Liver (tissue), 9 donors: Measurements from ENCODE around the gene HLA-DRB5. TPM values are rescaled to one million over a fixed set of nuclear protein-coding genes. Genes with fewer than 3 reads are reported as not detected.

ENCODE experiments used
- DNase-seq: peaks from one replicate; pipeline ENCODE4 v3.0.0-alpha.2; 2017; ENCODE audit warnings: low spot score
- H3K27ac ChIP-seq, 2 donors: one replicate each; pipeline ENCODE4 v1.7.0; 2013; ENCODE audit warnings: inconsistent platforms in 2 of 2, low read length in 2 of 2, control low read depth in 1 of 2, low read depth in 1 of 2, mild to moderate bottlenecking in 1 of 2
- H3K27me3 ChIP-seq, 4 donors: one replicate each; pipeline versions ENCODE4 v1.6.1 to v1.7.0; 2013; ENCODE audit warnings: low read length in 3 of 4, inconsistent platforms in 1 of 4, mild to moderate bottlenecking in 1 of 4, moderate library complexity in 1 of 4; ENCODE audit not compliant: control insufficient read depth in 4 of 4, insufficient read depth in 4 of 4
- H3K36me3 ChIP-seq, 4 donors: one replicate each; pipeline versions ENCODE4 v1.6.1 to v1.7.0; 2013; ENCODE audit warnings: low read length in 3 of 4, mild to moderate bottlenecking in 3 of 4, low read depth in 1 of 4, moderate library complexity in 1 of 4; ENCODE audit not compliant: control insufficient read depth in 4 of 4, insufficient read depth in 3 of 4
- H3K4me1 ChIP-seq, 4 donors: one replicate each; pipeline versions ENCODE4 v1.6.1 to v1.7.0; 2013; ENCODE audit warnings: low read length in 3 of 4, mild to moderate bottlenecking in 3 of 4, moderate library complexity in 1 of 4; ENCODE audit not compliant: control insufficient read depth in 4 of 4, insufficient read depth in 4 of 4
- H3K4me3 ChIP-seq, 3 donors: one replicate each; pipeline versions ENCODE4 v1.6.1 to v1.7.0; 2013; ENCODE audit warnings: low read length in 3 of 3, control low read depth in 1 of 3, low read depth in 1 of 3, mild to moderate bottlenecking in 1 of 3
- H3K9ac ChIP-seq, 2 donors: one replicate each; pipeline ENCODE4 v1.7.0; 2013; ENCODE audit warnings: low read length in 2 of 2, mild to moderate bottlenecking in 2 of 2, moderate library complexity in 2 of 2, control low read depth in 1 of 2, low read depth in 1 of 2
- H3K9me3 ChIP-seq, 4 donors: one replicate each; pipeline versions ENCODE4 v1.6.1 to v1.7.0; 2013; ENCODE audit warnings: low read length in 3 of 4; ENCODE audit not compliant: control insufficient read depth in 4 of 4
- EGR1 ChIP-seq, 2 donors: IDR thresholded peaks; 2 replicates each; pipeline ENCODE4 v1.6.1; 2016 to 2018; ENCODE audit warnings: antibody characterized with exemption in 2 of 2, low read depth in 2 of 2
- FOXA1 ChIP-seq: IDR thresholded peaks from 2 replicates; pipeline ENCODE4 v1.6.1; 2016; ENCODE audit warnings: antibody characterized with exemption
- FOXA2 ChIP-seq: IDR thresholded peaks from 2 replicates; pipeline ENCODE4 v1.6.1; 2016; ENCODE audit warnings: antibody characterized with exemption
- GABPA ChIP-seq, 2 donors: IDR thresholded peaks in 1 of 2; conservative IDR thresholded peaks in 1 of 2; 2 replicates each; pipeline ENCODE4 v1.6.1; 2016; ENCODE audit warnings: antibody characterized with exemption in 2 of 2, mild to moderate bottlenecking in 1 of 2, moderate library complexity in 1 of 2
- HNF4A ChIP-seq, 2 donors: conservative IDR thresholded peaks; 2 replicates each; pipeline ENCODE4 v1.6.1; 2016; ENCODE audit warnings: antibody characterized with exemption in 2 of 2, mild to moderate bottlenecking in 2 of 2
- HNF4G ChIP-seq: IDR thresholded peaks from 2 replicates; pipeline ENCODE4 v1.6.1; 2016; ENCODE audit warnings: antibody characterized with exemption
- JUND ChIP-seq, 2 donors: IDR thresholded peaks; 2 replicates each; pipeline ENCODE4 v1.6.1; 2016; ENCODE audit warnings: antibody characterized with exemption in 2 of 2
- NR2F2 ChIP-seq: IDR thresholded peaks from 2 replicates; pipeline ENCODE4 v1.6.1; 2016; ENCODE audit warnings: antibody characterized with exemption
- RAD21 ChIP-seq, 2 donors: IDR thresholded peaks; 2 replicates each; pipeline ENCODE4 v1.6.1; 2016; ENCODE audit warnings: antibody characterized with exemption in 2 of 2, mild to moderate bottlenecking in 2 of 2
- RXRA ChIP-seq, 2 donors: IDR thresholded peaks; 2 replicates each; pipeline ENCODE4 v1.6.1; 2017 to 2018; ENCODE audit warnings: antibody characterized with exemption in 2 of 2, mild to moderate bottlenecking in 1 of 2
- SP1 ChIP-seq: IDR thresholded peaks from 2 replicates; pipeline ENCODE4 v1.6.1; 2018; ENCODE audit warnings: antibody characterized with exemption, mild to moderate bottlenecking
- TAF1 ChIP-seq: conservative IDR thresholded peaks from 2 replicates; pipeline ENCODE4 v1.6.1; 2016; ENCODE audit warnings: antibody characterized with exemption, mild to moderate bottlenecking
- YY1 ChIP-seq: IDR thresholded peaks from 2 replicates; pipeline ENCODE4 v1.6.1; 2016; ENCODE audit warnings: antibody characterized with exemption, mild to moderate bottlenecking
- WGBS: extraction: QIAGEN DNeasy Blood & Tissue Kit; methylation state at CpG from one replicate; pipeline ENCODE4 v1.1.7; 2013; 5-methylcytosine and 5-hydroxymethylcytosine counted together
- polyA plus RNA-seq, 2 donors: library from polyadenylated mRNA; stranded (reverse) in 1 of 2; unstranded in 1 of 2; fragments of 200-250 nt in 1 of 2; fragments of >200 nt in 1 of 2; fragmentation: Nextera tagmentation in 1 of 2; extraction: Ambion mirVana in 1 of 2; gene quantifications; one replicate each; pipeline versions ENCODE4 v1.2.1 to v1.2.3, GENCODE V29; 2013 to 2015
- total RNA-seq, 2 donors: library from RNA; depleted of rRNA; stranded (reverse); fragments of >200 nt; gene quantifications; one replicate each; pipeline ENCODE4 v1.2.3, GENCODE V29; 2014
- TF ChIP-seq, protein P1 (sequence below): IDR thresholded peaks from 2 replicates; pipeline ENCODE4 v1.6.1; 2016; ENCODE audit warnings: antibody characterized with exemption
- TF ChIP-seq, protein P2 (sequence below): fragments of 150-350 bp; IDR thresholded peaks from 2 replicates; pipeline ENCODE4 v1.5.1; 2017; ENCODE audit warnings: improper control_type of control experiment, low read depth, low read length; ENCODE audit not compliant: missing input control
- TF ChIP-seq, protein P3 (sequence below): IDR thresholded peaks from 2 replicates; pipeline ENCODE4 v1.6.1; 2016; ENCODE audit warnings: antibody characterized with exemption, mild to moderate bottlenecking
- TF ChIP-seq, protein P4 (sequence below): IDR thresholded peaks from 2 replicates; pipeline ENCODE4 v1.6.1; 2016; ENCODE audit warnings: antibody characterized with exemption
- TF ChIP-seq, protein P5 (sequence below): IDR thresholded peaks from 2 replicates; pipeline ENCODE4 v1.6.1; 2016; ENCODE audit warnings: antibody characterized with exemption
- donor health status: healthy.
- donor health status: healthy.
- donor health status: healthy.
- donor health status: healthy.
- donor health status: healthy.

The HLA-DRB5 gene
- total and polyA plus RNA-seq, 4 donors: 0.36 to 42.9 (median 2.8) TPM

DNA sequence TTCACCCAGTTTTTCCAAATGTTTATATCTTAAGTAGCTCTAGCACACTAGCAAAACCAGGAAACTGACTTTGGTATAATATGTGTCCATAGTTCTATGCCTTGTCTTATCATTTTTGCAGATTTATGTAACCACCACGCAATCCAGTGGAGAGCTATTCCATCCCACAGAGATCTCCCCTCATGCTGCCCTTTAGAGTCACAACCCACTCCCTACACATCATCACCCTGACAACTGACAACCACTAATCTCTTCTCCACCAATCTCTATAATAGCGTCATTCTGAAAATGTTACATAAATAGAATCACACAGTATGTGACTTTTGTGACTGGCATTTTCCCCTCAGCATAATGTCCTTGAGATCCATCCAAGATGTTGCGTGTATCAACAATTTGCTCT, 29.1 kb downstream of the HLA-DRB5 start:
- Histone ChIP-seq H3K27ac (no peak overlapping the region), H3K4me3 (no peak overlapping the region), H3K36me3 (no peaks in the 10 kb centered on the region), H3K9me3 (no peaks in the 10 kb centered on the region), H3K27me3 (no peaks in the 10 kb centered on the region), H3K4me1 (no peaks in the 10 kb centered on the region), H3K9ac (no peak overlapping the region)
- WGBS: 29% methylated on average over 3 of the region's 3 CpGs
- no peak for DNase-seq
- TF ChIP-seq, protein P1, sequence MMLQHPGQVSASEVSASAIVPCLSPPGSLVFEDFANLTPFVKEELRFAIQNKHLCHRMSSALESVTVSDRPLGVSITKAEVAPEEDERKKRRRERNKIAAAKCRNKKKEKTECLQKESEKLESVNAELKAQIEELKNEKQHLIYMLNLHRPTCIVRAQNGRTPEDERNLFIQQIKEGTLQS: no peak
- TF ChIP-seq GABPA (IDR thresholded peaks at IDR 0.05 in 1 of 2, conservative IDR thresholded peaks at IDR 0.05 in 1 of 2) (no peak), RAD21 (IDR thresholded peaks at IDR 0.05) (no peak), FOXA1 (no peak), FOXA2 (no peak), EGR1 (IDR thresholded peaks at IDR 0.05; ENCODE audit: low read depth in 2 of 2) (no peak), SP1 (no peak), YY1 (no peak)
- TF ChIP-seq, protein P2, sequence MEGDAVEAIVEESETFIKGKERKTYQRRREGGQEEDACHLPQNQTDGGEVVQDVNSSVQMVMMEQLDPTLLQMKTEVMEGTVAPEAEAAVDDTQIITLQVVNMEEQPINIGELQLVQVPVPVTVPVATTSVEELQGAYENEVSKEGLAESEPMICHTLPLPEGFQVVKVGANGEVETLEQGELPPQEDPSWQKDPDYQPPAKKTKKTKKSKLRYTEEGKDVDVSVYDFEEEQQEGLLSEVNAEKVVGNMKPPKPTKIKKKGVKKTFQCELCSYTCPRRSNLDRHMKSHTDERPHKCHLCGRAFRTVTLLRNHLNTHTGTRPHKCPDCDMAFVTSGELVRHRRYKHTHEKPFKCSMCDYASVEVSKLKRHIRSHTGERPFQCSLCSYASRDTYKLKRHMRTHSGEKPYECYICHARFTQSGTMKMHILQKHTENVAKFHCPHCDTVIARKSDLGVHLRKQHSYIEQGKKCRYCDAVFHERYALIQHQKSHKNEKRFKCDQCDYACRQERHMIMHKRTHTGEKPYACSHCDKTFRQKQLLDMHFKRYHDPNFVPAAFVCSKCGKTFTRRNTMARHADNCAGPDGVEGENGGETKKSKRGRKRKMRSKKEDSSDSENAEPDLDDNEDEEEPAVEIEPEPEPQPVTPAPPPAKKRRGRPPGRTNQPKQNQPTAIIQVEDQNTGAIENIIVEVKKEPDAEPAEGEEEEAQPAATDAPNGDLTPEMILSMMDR: no peak

DNA sequence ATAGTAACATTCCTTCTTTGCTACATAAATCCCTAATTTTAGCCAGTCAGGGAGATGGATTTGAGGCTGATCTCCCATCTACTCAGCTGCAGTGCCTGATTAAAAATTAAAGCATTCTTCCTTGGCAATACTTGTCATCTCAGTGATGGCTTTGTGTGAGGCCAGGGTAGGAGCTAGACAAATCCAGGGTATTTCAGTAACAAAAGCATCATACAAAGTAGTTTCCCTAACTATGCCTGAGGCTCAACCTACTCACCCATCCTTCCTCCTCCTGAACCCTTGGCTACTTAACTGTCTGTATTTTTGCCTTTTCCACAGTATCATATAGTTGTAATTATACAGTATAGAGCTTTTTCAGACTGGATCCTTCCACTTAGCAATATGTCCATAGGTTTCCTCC, 37.7 kb downstream of the HLA-DRB5 start:
- DNase-seq: no peak
- TF ChIP-seq EGR1 (IDR thresholded peaks at IDR 0.05; ENCODE audit: low read depth in 2 of 2) (no peak), RAD21 (IDR thresholded peaks at IDR 0.05) (no peak), JUND (IDR thresholded peaks at IDR 0.05) (no peak), RXRA (IDR thresholded peaks at IDR 0.05) (no peak), FOXA2 (no peak), TAF1 (no peak), GABPA (IDR thresholded peaks at IDR 0.05 in 1 of 2, conservative IDR thresholded peaks at IDR 0.05 in 1 of 2) (no peak), FOXA1 (no peak), HNF4G (no peak), SP1 (no peak), NR2F2 (no peak), HNF4A (conservative IDR thresholded peaks at IDR 0.05) (no peak), YY1 (no peak)
- TF ChIP-seq, protein P3, sequence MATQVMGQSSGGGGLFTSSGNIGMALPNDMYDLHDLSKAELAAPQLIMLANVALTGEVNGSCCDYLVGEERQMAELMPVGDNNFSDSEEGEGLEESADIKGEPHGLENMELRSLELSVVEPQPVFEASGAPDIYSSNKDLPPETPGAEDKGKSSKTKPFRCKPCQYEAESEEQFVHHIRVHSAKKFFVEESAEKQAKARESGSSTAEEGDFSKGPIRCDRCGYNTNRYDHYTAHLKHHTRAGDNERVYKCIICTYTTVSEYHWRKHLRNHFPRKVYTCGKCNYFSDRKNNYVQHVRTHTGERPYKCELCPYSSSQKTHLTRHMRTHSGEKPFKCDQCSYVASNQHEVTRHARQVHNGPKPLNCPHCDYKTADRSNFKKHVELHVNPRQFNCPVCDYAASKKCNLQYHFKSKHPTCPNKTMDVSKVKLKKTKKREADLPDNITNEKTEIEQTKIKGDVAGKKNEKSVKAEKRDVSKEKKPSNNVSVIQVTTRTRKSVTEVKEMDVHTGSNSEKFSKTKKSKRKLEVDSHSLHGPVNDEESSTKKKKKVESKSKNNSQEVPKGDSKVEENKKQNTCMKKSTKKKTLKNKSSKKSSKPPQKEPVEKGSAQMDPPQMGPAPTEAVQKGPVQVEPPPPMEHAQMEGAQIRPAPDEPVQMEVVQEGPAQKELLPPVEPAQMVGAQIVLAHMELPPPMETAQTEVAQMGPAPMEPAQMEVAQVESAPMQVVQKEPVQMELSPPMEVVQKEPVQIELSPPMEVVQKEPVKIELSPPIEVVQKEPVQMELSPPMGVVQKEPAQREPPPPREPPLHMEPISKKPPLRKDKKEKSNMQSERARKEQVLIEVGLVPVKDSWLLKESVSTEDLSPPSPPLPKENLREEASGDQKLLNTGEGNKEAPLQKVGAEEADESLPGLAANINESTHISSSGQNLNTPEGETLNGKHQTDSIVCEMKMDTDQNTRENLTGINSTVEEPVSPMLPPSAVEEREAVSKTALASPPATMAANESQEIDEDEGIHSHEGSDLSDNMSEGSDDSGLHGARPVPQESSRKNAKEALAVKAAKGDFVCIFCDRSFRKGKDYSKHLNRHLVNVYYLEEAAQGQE: no peak
- TF ChIP-seq, protein P4, sequence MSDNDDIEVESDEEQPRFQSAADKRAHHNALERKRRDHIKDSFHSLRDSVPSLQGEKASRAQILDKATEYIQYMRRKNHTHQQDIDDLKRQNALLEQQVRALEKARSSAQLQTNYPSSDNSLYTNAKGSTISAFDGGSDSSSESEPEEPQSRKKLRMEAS: no peak
- TF ChIP-seq, protein P5, sequence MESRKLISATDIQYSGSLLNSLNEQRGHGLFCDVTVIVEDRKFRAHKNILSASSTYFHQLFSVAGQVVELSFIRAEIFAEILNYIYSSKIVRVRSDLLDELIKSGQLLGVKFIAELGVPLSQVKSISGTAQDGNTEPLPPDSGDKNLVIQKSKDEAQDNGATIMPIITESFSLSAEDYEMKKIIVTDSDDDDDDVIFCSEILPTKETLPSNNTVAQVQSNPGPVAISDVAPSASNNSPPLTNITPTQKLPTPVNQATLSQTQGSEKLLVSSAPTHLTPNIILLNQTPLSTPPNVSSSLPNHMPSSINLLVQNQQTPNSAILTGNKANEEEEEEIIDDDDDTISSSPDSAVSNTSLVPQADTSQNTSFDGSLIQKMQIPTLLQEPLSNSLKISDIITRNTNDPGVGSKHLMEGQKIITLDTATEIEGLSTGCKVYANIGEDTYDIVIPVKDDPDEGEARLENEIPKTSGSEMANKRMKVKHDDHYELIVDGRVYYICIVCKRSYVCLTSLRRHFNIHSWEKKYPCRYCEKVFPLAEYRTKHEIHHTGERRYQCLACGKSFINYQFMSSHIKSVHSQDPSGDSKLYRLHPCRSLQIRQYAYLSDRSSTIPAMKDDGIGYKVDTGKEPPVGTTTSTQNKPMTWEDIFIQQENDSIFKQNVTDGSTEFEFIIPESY: no peak
- TF ChIP-seq, protein P1: no peak
- TF ChIP-seq, protein P2: no peak
- H3K27ac ChIP-seq: no peak overlapping the region
- H3K4me3 ChIP-seq: no peak overlapping the region
- no peaks in the 10 kb centered on the region for H3K9me3 ChIP-seq
- H3K9ac ChIP-seq: no peak overlapping the region
- H3K27me3 ChIP-seq: no peaks in the 10 kb centered on the region
- H3K36me3 ChIP-seq: no peaks in the 10 kb centered on the region
- H3K4me1 ChIP-seq: no peaks in the 10 kb centered on the region
